Measurements from ENCODE around the gene STXBP6.

DNA sequence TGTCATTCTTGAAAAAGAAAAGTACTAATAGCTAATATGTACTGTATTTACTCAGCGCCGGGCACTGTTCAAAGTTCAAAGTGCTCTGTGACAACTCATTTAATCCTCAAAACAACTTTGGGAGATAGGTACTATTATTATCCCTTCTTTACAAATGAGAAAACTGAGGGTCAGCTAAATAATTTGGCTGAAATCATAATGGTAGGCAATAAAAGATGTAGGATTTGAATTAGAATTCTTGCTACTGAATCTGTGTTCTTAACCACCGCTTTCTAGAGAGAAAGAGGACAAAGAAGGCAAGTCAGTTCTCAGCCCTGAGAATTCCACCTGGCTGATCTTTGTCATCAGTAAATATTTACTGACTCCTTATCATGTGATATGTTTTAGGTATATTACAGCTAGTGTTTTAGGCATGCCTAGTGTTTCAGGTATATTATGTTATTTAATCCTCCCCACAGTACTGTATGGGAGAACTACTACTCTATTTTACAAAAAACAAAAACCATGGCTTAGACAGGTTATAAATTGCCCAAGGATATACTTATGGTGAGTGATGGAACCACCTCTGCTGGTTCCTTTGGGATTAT lies 210.2 kb downstream of the STXBP6 start:
- TF ChIP-seq, protein P1, sequence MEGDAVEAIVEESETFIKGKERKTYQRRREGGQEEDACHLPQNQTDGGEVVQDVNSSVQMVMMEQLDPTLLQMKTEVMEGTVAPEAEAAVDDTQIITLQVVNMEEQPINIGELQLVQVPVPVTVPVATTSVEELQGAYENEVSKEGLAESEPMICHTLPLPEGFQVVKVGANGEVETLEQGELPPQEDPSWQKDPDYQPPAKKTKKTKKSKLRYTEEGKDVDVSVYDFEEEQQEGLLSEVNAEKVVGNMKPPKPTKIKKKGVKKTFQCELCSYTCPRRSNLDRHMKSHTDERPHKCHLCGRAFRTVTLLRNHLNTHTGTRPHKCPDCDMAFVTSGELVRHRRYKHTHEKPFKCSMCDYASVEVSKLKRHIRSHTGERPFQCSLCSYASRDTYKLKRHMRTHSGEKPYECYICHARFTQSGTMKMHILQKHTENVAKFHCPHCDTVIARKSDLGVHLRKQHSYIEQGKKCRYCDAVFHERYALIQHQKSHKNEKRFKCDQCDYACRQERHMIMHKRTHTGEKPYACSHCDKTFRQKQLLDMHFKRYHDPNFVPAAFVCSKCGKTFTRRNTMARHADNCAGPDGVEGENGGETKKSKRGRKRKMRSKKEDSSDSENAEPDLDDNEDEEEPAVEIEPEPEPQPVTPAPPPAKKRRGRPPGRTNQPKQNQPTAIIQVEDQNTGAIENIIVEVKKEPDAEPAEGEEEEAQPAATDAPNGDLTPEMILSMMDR (conservative IDR thresholded peaks at IDR 0.05; ENCODE audit: low read depth, low read length) = no peak
- TF ChIP-seq EZH2 (IDR thresholded peaks at IDR 0.05; ENCODE audit: borderline replicate concordance, low read depth, low read length, poor library complexity, severe bottlenecking) = no peak
